HepG2 (cell line): ENCODE data around the gene KCTD5.
"Not testable (repeated sequence)": the region's sequence is repeated elsewhere in the genome, so short reads cannot be mapped to it uniquely, and the experiment has no call there.

Source experiments
- YY1 ChIP-seq: IDR thresholded peaks from 2 replicates; pipeline ENCODE4 v1.6.1; 2011; ENCODE audit warnings: low read length, low read depth, moderate library complexity, mild to moderate bottlenecking; ENCODE audit not compliant: insufficient read depth, insufficient replicate concordance
- TF ChIP-seq, protein P1 (sequence below): sonication (generic); formaldehyde crosslinking; IDR thresholded peaks from 2 replicates; pipeline ENCODE4 v1.5.0; 2020; ENCODE audit warnings: mild to moderate bottlenecking, missing genetic modification reagents, moderate library complexity
- TF ChIP-seq, protein P2 (sequence below): sonication (generic); formaldehyde crosslinking; IDR thresholded peaks from 2 replicates; pipeline ENCODE4 v1.4.0; 2020; ENCODE audit warnings: missing genetic modification reagents; ENCODE audit errors: not compliant biosample characterization

DNA sequence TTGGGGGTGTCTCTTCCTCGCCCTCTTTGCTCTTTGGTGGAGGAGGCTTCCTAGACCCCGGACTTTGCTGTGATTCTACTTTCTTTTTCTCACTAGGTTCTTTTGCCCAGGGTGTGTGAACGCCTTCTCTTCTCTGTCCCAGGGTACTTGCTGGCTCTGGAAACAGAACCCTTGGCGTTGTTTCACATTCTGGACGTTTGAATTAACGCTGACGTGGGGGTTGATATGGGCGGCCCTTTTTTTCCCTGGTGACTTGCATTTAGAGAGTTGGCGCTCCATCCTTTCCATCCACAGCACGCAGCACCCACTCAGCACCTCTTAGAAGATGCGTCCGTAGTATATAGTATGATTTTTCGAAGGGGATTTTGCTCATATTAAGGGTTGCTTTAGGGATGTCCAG, 718 bp downstream of the KCTD5 start:
- TF ChIP-seq YY1 = not testable (repeated sequence)
- TF ChIP-seq, protein P1, sequence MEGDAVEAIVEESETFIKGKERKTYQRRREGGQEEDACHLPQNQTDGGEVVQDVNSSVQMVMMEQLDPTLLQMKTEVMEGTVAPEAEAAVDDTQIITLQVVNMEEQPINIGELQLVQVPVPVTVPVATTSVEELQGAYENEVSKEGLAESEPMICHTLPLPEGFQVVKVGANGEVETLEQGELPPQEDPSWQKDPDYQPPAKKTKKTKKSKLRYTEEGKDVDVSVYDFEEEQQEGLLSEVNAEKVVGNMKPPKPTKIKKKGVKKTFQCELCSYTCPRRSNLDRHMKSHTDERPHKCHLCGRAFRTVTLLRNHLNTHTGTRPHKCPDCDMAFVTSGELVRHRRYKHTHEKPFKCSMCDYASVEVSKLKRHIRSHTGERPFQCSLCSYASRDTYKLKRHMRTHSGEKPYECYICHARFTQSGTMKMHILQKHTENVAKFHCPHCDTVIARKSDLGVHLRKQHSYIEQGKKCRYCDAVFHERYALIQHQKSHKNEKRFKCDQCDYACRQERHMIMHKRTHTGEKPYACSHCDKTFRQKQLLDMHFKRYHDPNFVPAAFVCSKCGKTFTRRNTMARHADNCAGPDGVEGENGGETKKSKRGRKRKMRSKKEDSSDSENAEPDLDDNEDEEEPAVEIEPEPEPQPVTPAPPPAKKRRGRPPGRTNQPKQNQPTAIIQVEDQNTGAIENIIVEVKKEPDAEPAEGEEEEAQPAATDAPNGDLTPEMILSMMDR (CRISPR knock-in tag) = not testable (repeated sequence)
- TF ChIP-seq, protein P2, sequence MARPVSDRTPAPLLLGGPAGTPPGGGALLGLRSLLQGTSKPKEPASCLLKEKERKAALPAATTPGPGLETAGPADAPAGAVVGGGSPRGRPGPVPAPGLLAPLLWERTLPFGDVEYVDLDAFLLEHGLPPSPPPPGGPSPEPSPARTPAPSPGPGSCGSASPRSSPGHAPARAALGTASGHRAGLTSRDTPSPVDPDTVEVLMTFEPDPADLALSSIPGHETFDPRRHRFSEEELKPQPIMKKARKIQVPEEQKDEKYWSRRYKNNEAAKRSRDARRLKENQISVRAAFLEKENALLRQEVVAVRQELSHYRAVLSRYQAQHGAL (CRISPR knock-in tag) = not testable (repeated sequence)
